Left lung (tissue), 10 donors: ENCODE data around the gene AKT3. TPM values are rescaled to one million over a fixed set of nuclear protein-coding genes. Genes with fewer than 3 reads are reported as not detected.

Experiments used
- ATAC-seq: fragments of 200-7000 bp; cut with Tn5 transposase; one replicate; pipeline ENCODE4 v1.9.1; 2020; ENCODE audit warnings: moderate library complexity
- DNase-seq, 4 donors: peaks; one replicate each; pipeline ENCODE4 v3.0.0-alpha.2; 2013 to 2020
- H3K27ac ChIP-seq, 2 donors: fragments of 200-600 bp; sonication (generic) in 1 of 2; one replicate each; pipeline versions ENCODE4 v1.5.0 to v1.8.0; 2020 to 2021
- H3K27me3 ChIP-seq, 2 donors: fragments of 200-600 bp; sonication (generic) in 1 of 2; one replicate each; pipeline versions ENCODE4 v1.5.0 to v1.8.0; 2020 to 2021
- H3K36me3 ChIP-seq, 2 donors: fragments of 200-600 bp; sonication (generic) in 1 of 2; one replicate each; pipeline versions ENCODE4 v1.5.0 to v1.8.0; 2020 to 2021
- H3K4me1 ChIP-seq, 2 donors: fragments of 200-600 bp; one replicate each; pipeline ENCODE4 v1.8.0; 2021
- H3K4me3 ChIP-seq, 2 donors: fragments of 200-600 bp; sonication (generic) in 1 of 2; one replicate each; pipeline versions ENCODE4 v1.5.0 to v1.8.0; 2020 to 2021; ENCODE audit warnings: mild to moderate bottlenecking in 1 of 2
- H3K9me3 ChIP-seq, 2 donors: fragments of 200-600 bp; sonication (generic) in 1 of 2; one replicate each; pipeline versions ENCODE4 v1.5.0 to v1.8.0; 2020 to 2021
- intact Hi-C, 2 donors: fragments of 100-400 bp; cut with DNase I; formaldehyde crosslinking; loops; one replicate each; pipeline versions ENCODE4 v1.11.2 to v1.14.2; 2022
- polyA plus RNA-seq, 6 donors: library from polyadenylated mRNA; unstranded; fragments of 120-200 nt; gene quantifications; one replicate each; pipeline ENCODE4 v1.2.1, GENCODE V29; 2013; ENCODE audit not compliant: insufficient read length in 6 of 6
- total RNA-seq, 2 donors: library from RNA; stranded (reverse); fragmentation: NEBNext Ultra II Directional; extraction: Animal tissue kit (Norgen Biotek cat#: 25700); gene quantifications; one replicate each; pipeline ENCODE4 v1.2.1, GENCODE V29; 2021
- TF ChIP-seq, protein P1 (sequence below), 2 donors: fragments of 200-600 bp; sonication (generic) in 1 of 2; IDR thresholded peaks; one replicate each; pipeline versions ENCODE4 v1.5.0 to v1.8.0; 2021; ENCODE audit warnings: antibody characterized with exemption in 2 of 2
- donor health status: DM: no; HTN: yes; CAD: no.
- donor health status: DM: no; HTN: no; CAD: no.

The AKT3 gene
- total and polyA plus RNA-seq, 8 donors, result 24.1 to 44.9 (median 29.4) TPM

DNA sequence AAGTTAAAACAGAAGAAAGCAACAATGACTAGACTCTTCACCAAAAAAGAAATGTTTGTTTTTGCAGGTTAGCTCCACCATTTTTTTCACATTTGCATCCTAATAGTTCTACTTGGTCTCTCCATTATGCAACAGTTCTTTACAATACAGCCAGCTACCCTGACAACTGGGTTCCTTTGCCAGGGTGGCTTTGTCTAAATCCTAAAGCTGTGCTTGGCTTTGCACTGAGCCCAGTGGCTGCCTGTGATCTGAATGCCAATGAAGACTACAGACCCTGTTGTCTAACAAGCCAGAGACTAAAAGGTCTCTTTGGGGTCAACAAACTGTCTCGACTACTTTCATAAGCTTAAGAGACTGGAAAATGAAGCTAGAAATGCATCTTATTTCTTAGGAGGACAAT lies 112.0 kb downstream of the AKT3 start:
- Histone ChIP-seq H3K9me3 (no peaks in the 10 kb centered on the region), H3K4me1 (peaks cover 0 to 14% of the 10 kb centered on the region in 2 donors), H3K4me3 (no peak overlapping the region), H3K36me3 (no peaks in the 10 kb centered on the region), H3K27me3 (no peaks in the 10 kb centered on the region), H3K27ac (no peak overlapping the region)
- TF ChIP-seq, protein P1, sequence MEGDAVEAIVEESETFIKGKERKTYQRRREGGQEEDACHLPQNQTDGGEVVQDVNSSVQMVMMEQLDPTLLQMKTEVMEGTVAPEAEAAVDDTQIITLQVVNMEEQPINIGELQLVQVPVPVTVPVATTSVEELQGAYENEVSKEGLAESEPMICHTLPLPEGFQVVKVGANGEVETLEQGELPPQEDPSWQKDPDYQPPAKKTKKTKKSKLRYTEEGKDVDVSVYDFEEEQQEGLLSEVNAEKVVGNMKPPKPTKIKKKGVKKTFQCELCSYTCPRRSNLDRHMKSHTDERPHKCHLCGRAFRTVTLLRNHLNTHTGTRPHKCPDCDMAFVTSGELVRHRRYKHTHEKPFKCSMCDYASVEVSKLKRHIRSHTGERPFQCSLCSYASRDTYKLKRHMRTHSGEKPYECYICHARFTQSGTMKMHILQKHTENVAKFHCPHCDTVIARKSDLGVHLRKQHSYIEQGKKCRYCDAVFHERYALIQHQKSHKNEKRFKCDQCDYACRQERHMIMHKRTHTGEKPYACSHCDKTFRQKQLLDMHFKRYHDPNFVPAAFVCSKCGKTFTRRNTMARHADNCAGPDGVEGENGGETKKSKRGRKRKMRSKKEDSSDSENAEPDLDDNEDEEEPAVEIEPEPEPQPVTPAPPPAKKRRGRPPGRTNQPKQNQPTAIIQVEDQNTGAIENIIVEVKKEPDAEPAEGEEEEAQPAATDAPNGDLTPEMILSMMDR (IDR thresholded peaks at IDR 0.05), result no peak
- intact Hi-C loops, result no loop called here
- DNase-seq (no peak), ATAC-seq (no peak)

DNA sequence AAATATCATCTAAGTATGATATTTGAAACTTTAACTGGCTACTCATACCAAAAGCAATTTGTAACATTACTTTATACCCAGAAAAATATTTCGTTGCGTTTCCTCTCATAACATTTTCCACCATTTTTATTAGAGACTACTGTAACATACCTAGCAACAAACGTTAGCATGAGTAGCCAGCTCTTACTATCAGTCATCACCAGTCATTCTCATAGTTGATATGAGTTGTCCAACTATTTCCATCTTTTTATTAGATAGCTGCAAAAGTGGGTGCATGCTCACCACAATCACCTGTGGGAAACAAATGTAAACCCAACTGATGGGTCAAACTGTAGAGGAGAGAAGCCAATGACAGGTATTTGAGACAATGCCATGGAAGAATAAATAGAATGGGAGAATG lies 114.6 kb downstream of the AKT3 start:
- Histone ChIP-seq H3K36me3 (no peaks in the 10 kb centered on the region), H3K27me3 (no peaks in the 10 kb centered on the region), H3K4me1 (peaks cover 0 to 37% of the 10 kb centered on the region in 2 donors), H3K4me3 (no peak overlapping the region), H3K27ac (no peak overlapping the region), H3K9me3 (no peaks in the 10 kb centered on the region)
- no peak for ATAC-seq
- no peak for DNase-seq
- intact Hi-C loops, result no loop called here
- TF ChIP-seq, protein P1 (IDR thresholded peaks at IDR 0.05), result no peak

DNA sequence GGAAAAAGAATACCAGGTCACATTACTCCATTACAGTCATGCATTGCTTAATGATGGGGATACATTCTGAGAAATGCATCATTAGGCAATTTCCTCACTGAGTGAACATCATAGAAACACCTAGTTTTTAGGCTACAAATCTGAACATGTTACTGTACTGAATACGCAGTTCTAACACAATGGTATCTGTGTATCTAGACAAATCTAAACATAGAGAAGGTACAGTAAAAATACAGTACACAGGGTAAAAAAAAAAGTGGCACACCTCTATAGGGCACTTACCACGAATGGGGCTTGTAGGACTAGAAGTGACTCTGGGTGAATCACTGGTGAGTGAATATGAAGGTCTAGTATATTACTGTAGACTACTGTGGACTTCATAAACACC lies 115.7 kb downstream of the AKT3 start:
- intact Hi-C loops, result no loop called here
- DNase-seq (no peak), ATAC-seq (no peak)
- Histone ChIP-seq H3K27ac (peak overlapping the region in 1 of 2 donors; percentile 91), H3K9me3 (peaks cover 0 to 2% of the 10 kb centered on the region in 2 donors), H3K4me1 (peaks cover 0 to 46% of the 10 kb centered on the region in 2 donors), H3K36me3 (no peaks in the 10 kb centered on the region), H3K4me3 (no peak overlapping the region), H3K27me3 (no peaks in the 10 kb centered on the region)
- TF ChIP-seq, protein P1 (IDR thresholded peaks at IDR 0.05), result no peak

DNA sequence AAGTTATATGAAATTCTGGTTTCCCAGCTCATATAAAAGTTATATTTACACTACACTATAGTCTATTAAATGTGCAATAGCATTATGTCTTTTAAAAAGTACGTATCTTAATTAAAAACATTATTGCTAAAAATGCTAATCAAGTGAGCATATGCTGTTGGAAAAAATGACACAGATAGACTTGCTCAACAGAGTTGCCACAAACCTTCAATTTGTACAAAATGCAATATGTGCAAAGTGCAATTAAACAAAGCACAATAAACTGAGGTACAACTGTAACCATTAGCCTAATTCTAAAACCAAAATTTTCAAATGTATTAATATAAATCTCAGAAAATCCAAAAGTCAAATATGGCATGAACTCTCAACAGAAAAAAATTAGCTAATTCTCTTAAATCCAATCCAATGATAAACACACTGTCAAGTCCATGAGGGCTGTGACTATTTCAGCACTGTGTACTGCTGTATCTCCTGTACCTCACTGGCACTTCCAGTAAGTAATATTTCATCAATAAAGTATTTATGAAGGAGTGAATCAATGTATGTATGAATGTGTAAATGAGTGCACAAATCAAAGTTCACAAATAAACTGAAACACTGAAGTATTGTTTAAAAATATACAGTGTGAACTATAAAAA lies 116.3 kb downstream of the AKT3 start:
- intact Hi-C loops, result no loop called here

DNA sequence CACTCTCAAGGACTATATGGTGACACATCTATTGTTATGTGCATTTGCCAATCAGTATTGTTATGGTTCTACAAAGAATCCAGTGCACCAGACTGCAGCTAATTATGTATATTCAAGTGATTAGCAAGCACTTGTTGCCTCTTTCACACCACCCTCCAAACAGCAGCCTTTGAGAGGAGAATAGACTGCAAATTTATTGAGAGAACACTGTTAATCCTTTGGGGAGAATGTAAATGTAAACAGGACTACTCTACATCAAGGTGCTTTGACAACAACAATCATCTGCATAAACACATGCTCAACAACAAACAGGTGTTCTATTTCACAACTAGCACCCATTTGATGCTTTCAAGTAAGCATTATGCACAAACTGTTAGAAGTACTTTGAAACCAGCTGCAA lies 117.4 kb downstream of the AKT3 start:
- Histone ChIP-seq H3K27ac (peak overlapping the region in 1 of 2 donors; percentile 91), H3K27me3 (no peaks in the 10 kb centered on the region), H3K4me3 (no peak overlapping the region), H3K4me1 (peaks cover 0 to 56% of the 10 kb centered on the region in 2 donors), H3K9me3 (peaks cover 0 to 2% of the 10 kb centered on the region in 2 donors), H3K36me3 (no peaks in the 10 kb centered on the region)
- TF ChIP-seq, protein P1 (IDR thresholded peaks at IDR 0.05), result no peak
- DNase-seq, result no peak
- intact Hi-C loops, result no loop called here
- no peak for ATAC-seq

More for the DNA sequence above, 116.3 kb downstream of the AKT3 start:
- no peaks in the 10 kb centered on the region for H3K36me3 ChIP-seq
- ATAC-seq, result no peak
- no peaks in the 10 kb centered on the region for H3K27me3 ChIP-seq
- H3K9me3 ChIP-seq, result peaks cover 0 to 2% of the 10 kb centered on the region in 2 donors
- peak overlapping the region in 1 of 2 donors; percentile 91 for H3K27ac ChIP-seq
- no peak overlapping the region for H3K4me3 ChIP-seq
- no peak for DNase-seq
- peaks cover 0 to 46% of the 10 kb centered on the region in 2 donors for H3K4me1 ChIP-seq
- TF ChIP-seq, protein P1 (IDR thresholded peaks at IDR 0.05), result no peak
